Esophagus (tissue), 2 donors: ENCODE data around the gene SLC6A17. TPM values are rescaled to one million over a fixed set of nuclear protein-coding genes. Genes with fewer than 3 reads are reported as not detected.

Experiments
- H3K27ac ChIP-seq, 2 donors: one replicate each; pipeline ENCODE4 v1.5.1; 2013; ENCODE audit warnings: low read depth in 2 of 2, mild to moderate bottlenecking in 2 of 2, inconsistent platforms in 1 of 2, low read length in 1 of 2, moderate library complexity in 1 of 2
- H3K27me3 ChIP-seq, 2 donors: one replicate each; pipeline ENCODE4 v1.6.1; 2013; ENCODE audit warnings: low read length in 2 of 2, control low read depth in 1 of 2, mild to moderate bottlenecking in 1 of 2; ENCODE audit not compliant: insufficient read depth in 2 of 2, control insufficient read depth in 1 of 2
- H3K36me3 ChIP-seq, 2 donors: one replicate each; pipeline ENCODE4 v1.6.1; 2013; ENCODE audit warnings: low read length in 1 of 2; ENCODE audit not compliant: control insufficient read depth in 2 of 2, insufficient read depth in 2 of 2
- H3K4me1 ChIP-seq, 2 donors: one replicate each; pipeline ENCODE4 v1.6.1; 2013; ENCODE audit warnings: low read length in 1 of 2; ENCODE audit not compliant: control insufficient read depth in 2 of 2, insufficient read depth in 2 of 2
- H3K4me3 ChIP-seq, 2 donors: one replicate each; pipeline ENCODE4 v1.5.1; 2013; ENCODE audit warnings: low read length in 2 of 2, mild to moderate bottlenecking in 2 of 2, low read depth in 1 of 2, moderate library complexity in 1 of 2
- H3K9me3 ChIP-seq, 2 donors: one replicate each; pipeline ENCODE4 v1.6.1; 2013; ENCODE audit warnings: mild to moderate bottlenecking in 2 of 2, low read depth in 1 of 2, low read length in 1 of 2, moderate library complexity in 1 of 2; ENCODE audit not compliant: control insufficient read depth in 2 of 2, insufficient read depth in 1 of 2
- WGBS, 2 donors: extraction: QIAGEN DNeasy Blood & Tissue Kit; methylation state at CpG; one replicate each; pipeline ENCODE4 v1.1.7; 2013; 5-methylcytosine and 5-hydroxymethylcytosine counted together
- polyA plus RNA-seq, 2 donors: library from polyadenylated mRNA; stranded (reverse); fragments of 200-250 nt; gene quantifications; one replicate each; pipeline ENCODE4 v1.2.3, GENCODE V29; 2013
- donor health status: healthy with polysubstance abuse.
- donor health status: Bipolar disorder and iron deficiency.

SLC6A17 gene
- polyA plus RNA-seq, 2 donors: 0.08 to 0.19 TPM

DNA sequence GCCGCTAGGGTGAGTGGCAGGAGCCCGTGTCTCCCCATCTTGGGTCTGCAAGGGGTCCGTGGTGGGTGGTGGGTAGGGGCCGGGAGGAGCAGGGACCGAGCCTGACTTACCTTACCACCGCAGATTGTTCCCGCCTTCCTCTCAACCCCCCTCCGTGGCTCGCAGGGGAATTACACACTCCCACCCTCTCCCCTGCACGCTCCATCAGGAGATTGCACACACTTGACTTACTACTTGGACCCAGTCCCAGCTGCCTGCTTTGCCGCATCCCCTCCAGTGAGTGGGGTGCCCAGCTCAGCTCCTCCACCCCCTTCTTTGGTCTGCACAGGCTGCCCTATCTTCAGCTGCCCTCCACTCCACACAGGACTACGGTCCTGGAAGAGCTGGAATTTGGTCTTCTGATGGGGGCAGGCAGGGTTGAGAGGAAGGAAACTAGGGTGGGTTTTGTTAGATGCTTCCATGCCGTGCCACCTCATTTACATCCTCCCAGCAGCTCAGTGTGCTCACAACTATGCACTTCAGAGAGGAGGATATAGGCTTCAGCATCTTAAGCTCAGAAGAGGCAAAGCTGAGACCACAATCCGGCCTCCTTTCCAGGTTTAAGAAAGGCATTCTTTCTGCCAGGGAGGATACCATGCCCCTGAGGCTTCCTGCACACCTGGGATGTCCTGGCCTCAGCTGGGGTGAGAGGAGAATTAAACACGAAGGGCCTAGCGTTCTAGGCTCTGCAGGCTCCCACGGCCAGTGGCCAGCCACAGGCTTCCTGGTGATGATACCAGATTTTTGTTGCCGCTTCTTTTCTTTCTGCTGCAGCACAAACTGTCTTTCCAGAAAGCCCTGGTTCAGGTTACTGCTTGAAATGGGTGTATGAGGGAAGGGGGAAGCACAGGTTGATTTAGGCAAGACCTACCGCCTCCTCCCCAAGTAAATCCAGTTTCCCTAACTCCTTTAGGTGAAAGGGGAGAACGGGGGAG, 62.2 kb downstream of the SLC6A17 start:
- peaks cover 0 to 25% of the 10 kb centered on the region in 2 donors for H3K4me1 ChIP-seq
- no peaks in the 10 kb centered on the region for H3K36me3 ChIP-seq
- no peaks in the 10 kb centered on the region for H3K9me3 ChIP-seq
- WGBS, 2 donors: 40 to 50% methylated on average over 18 to 20 of the region's 20 CpGs
- no peaks in the 10 kb centered on the region for H3K27me3 ChIP-seq
- H3K27ac ChIP-seq: peak overlapping the region in 1 of 2 donors; percentile 8
- H3K4me3 ChIP-seq: peak overlapping the region; percentile 61 to 62

DNA sequence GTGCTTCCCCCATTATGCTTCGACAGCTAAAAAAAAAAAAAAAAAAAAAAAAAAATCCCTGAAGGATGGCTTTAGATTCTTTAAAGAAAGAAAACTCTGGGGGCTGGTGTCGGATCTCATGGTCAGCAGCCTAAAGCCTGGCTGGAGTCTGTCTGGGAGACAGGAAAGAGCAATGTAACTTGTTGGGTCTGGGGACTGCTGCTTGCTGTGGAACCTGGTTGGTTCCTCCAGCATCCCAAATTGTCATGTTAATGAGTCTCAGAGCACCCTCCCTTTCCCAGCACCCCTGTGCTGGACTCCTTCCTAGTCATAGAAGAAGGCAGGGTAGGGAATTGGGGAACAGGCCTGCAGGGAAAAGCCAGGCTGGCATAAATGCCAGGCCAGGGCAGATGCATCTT, 62.8 kb downstream of the SLC6A17 start:
- no peaks in the 10 kb centered on the region for H3K27me3 ChIP-seq
- H3K36me3 ChIP-seq: no peaks in the 10 kb centered on the region
- H3K27ac ChIP-seq: no peak overlapping the region
- H3K4me3 ChIP-seq: no peak overlapping the region
- peaks cover 0 to 25% of the 10 kb centered on the region in 2 donors for H3K4me1 ChIP-seq
- H3K9me3 ChIP-seq: no peaks in the 10 kb centered on the region
- 63% methylated on average over 2 of the region's 2 CpGs for WGBS, 2 donors

DNA sequence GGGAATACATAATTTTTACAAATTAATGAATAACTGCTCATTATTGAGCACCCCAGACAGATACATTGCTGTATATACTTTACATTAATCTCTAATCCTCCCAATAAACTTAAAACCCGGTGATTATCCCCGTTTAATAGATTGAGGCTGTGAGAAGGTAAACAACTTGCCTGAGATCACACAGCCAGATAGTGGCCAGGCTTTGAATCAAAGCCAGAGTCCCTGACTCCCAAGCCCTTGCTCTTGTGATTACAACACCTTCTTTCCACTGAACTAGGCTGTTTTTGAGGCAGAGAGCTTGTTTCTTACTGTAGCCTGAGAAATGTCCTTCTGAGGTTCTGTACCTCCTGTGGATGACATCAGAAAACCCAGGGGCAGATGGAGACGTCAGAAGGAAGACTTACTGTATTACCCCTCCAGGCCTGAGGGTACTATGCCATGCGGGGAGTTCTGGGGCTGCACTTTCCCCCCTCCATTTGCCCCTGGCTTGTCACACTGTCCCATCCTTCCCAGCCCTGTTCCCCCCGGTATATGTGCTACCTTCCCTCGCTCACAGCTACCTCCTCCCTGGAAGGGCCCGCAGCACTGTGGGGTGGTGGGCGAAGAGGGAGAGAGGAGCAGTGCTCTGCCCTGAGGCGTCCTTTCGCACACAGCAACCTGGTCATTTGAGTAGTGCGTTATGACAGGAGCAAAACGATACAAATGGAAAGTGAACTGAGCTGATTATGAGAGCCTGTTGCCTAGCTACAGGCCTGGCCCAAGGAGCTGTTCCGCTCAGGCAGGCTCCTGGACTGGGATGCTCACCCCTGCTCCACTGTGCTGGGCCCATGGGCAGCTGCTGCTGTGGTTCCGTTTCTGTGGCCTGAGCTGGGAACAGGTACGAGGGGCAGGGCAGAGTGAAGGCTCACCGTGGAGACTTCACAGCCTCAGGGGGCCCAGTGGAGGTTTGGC, 64.4 kb downstream of the SLC6A17 start:
- Histone ChIP-seq H3K27ac (no peak overlapping the region), H3K36me3 (no peaks in the 10 kb centered on the region), H3K9me3 (no peaks in the 10 kb centered on the region), H3K4me1 (peaks cover 0 to 20% of the 10 kb centered on the region in 2 donors), H3K27me3 (no peaks in the 10 kb centered on the region), H3K4me3 (no peak overlapping the region)
- WGBS, 2 donors: 69 to 75% methylated on average over 16 of the region's 16 CpGs

DNA sequence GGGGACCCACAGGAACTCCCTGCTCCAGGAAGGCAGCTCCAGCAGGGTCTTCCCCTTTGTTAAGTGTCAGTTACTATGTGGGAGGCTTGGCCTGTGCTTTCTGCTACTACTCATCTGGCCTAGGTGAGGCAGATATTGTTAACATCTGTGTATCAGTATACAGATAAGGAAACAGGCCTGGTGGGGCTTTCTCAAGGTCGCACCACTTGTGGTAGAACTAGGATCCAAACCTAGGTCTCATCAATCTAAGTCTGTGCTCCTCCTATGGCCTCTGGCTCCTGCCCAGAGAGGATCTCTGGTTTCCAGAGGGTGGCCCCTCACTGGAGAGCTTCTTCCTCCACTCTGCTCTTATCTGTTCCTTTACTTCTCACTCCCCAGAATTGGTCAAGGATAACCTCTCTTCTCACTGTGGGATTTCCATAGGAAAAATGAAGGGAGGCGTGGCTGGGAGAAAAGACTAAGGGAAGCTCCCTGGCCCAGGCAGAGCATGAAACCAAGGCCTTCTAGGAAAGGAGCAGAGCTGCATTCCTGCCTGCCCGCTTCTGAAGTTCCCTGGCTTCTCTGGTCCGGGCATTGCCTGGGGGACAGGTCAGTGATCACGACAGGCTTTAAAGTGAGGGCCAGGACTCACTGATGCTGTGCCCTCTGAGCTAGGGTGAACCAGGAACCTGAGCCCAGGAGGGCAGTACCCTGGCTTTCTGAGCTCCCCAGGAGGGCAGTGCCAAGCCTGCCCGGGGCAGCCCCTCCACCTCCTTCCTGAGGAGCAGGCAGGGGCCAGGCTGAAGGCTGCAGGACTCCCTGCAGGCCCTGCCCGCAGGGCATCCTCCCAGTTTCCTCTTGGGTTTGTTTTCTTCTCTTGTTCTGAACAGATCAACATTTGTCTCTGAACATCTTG, 65.6 kb downstream of the SLC6A17 start:
- Histone ChIP-seq H3K27me3 (no peaks in the 10 kb centered on the region), H3K9me3 (no peaks in the 10 kb centered on the region), H3K27ac (no peak overlapping the region), H3K4me1 (peaks cover 0 to 19% of the 10 kb centered on the region in 2 donors), H3K4me3 (no peak overlapping the region), H3K36me3 (no peaks in the 10 kb centered on the region)
- WGBS, 2 donors: 80 to 84% methylated on average over 7 of the region's 7 CpGs

DNA sequence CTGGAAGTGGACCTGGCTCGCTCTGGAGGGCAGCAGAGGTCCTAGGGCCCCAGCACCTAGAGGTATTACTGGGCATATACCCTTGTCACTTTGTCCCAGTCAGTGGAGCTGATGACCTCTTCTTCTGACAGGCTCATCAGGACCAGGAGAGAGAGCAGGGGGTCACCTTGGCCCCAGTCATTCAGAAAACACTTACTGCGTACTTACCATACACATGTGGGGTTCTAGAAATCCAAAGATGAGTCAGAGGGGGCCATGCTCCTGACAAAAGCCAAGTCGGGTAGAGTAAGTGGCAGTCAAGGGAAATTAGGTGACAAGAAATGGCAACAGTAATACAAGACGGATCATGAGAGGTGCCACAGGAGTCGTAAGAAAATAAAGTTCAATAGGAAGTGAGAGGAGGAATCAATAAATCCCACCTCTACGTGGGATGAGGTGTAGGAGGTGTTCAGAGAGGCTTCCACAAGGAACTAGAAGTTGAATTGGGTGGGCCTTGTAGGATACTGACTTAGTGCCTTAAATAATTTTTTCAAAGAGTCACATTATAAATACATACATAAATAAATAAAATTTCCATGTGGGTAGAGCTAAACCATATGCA, 66.7 kb downstream of the SLC6A17 start:
- Histone ChIP-seq H3K4me3 (no peak overlapping the region), H3K9me3 (no peaks in the 10 kb centered on the region), H3K4me1 (peaks cover 0 to 13% of the 10 kb centered on the region in 2 donors), H3K27ac (no peak overlapping the region), H3K27me3 (no peaks in the 10 kb centered on the region), H3K36me3 (peaks cover 0 to 4% of the 10 kb centered on the region in 2 donors)
- 86 to 88% methylated on average over 6 of the region's 6 CpGs for WGBS, 2 donors

DNA sequence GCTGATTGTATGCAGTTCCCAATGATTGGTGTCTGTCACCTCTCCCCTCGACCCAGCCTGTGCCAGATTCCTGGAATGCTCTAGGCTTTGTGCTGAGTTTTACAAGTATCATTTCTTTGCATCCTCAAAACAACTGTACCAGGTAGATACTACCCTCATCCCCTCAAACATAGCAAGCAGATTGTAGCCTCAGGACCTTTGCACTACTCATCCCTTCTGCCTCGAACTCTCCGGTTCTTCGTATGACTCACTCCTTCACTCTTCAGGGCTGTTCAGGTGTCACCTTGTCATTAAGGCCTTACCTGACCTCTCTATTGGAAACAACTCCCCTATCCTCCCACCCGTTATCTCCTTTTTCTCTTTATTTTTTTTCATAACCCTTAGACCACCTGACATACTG, 67.8 kb downstream of the SLC6A17 start:
- H3K4me1 ChIP-seq: peaks cover 0 to 6% of the 10 kb centered on the region in 2 donors
- peaks cover 0 to 9% of the 10 kb centered on the region in 2 donors for H3K36me3 ChIP-seq
- no peaks in the 10 kb centered on the region for H3K27me3 ChIP-seq
- H3K4me3 ChIP-seq: no peak overlapping the region
- H3K9me3 ChIP-seq: no peaks in the 10 kb centered on the region
- no peak overlapping the region for H3K27ac ChIP-seq
- 77 to 82% methylated on average over 5 of the region's 5 CpGs for WGBS, 2 donors

DNA sequence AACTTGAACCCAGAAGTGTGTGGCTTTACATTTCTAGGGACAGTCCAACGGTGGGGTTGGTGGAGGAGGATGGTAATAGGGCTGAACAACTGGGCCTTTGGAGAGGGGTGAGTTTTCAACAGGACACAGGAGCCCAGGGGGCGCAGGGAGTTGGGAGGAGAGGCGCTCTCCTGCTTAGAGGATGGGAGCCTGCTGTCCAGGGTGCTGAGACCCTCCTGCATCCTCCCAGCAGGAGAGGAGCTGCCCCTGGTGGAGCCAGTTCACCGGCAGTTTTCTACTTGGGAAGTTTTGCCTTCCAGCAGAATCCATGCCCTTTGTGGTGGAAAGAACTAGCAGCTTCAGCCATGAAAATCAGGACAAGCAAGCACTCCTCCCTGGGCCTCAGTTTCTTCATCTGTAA, 68.4 kb downstream of the SLC6A17 start:
- WGBS, 2 donors: 81 to 83% methylated on average over 4 of the region's 4 CpGs

DNA sequence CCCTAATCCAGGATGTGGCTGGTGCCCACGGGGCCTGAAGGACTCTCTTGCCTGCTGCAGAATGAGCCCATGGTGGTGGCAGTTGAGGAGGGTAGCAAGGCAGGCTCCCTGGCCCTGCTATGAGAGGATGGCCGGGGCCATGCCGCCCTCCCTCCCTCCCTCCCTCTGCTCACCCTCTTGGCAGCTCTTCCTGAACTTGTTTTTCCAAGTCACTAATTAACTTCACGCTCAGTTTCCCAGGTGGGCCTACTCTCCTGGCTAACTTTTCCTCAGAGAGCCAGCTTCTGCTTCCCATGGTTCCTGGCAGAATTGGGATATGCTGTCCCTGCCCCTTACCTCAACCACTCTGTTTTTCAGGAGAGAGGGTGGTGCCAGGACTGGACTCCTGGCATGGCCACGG, 70.0 kb downstream of the SLC6A17 start:
- Histone ChIP-seq H3K27me3 (no peaks in the 10 kb centered on the region), H3K4me1 (peaks cover 0 to 1% of the 10 kb centered on the region in 2 donors), H3K4me3 (no peak overlapping the region), H3K9me3 (no peaks in the 10 kb centered on the region), H3K36me3 (peaks cover 0 to 15% of the 10 kb centered on the region in 2 donors), H3K27ac (no peak overlapping the region)
- WGBS, 2 donors: 51 to 73% methylated on average over 3 to 5 of the region's 5 CpGs

More for the DNA sequence above, 68.4 kb downstream of the SLC6A17 start:
- H3K27me3 ChIP-seq: no peaks in the 10 kb centered on the region
- H3K4me3 ChIP-seq: no peak overlapping the region
- peaks cover 0 to 6% of the 10 kb centered on the region in 2 donors for H3K4me1 ChIP-seq
- peaks cover 0 to 14% of the 10 kb centered on the region in 2 donors for H3K36me3 ChIP-seq
- no peaks in the 10 kb centered on the region for H3K9me3 ChIP-seq
- H3K27ac ChIP-seq: no peak overlapping the region
